ENCODE results near the gene GAS2L1.

Gene GAS2L1

DNA sequence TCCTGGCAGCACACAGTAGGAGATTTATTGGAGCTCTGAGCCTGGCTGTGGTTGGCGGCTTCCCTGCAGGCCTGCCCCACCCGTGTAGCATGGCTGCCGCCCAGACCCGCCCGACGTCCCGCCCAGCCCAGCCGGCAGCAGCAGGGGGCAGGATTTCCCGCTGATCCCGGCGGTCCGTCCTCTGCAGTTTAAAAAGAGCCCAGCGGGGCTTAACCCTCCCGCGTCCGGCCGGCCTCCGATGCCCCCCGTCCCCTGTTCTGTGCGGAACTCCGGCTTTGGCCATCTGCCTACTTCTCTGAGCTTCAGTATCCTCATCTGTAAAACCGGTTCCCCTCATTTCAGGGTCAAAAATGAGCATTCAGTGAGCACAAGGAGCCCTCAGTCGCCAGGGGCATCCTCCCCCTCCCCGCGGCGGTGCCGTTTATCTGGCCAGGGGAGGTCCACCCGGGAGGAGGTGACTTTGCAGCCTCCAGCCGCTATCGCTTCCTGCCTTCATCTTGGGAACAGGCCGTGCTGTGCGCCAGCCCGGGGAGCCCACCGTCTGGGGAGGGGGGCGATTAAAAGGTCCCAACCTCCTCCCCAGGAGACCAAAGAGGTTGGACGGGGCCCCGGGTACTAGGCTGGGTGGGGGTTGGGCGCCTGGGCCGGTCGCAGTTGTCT, at the start of gene GAS2L1:
Gene GAS2L1 (plus strand): TSS at position 476 of the 660 bp plus-strand sequence. CDS start 1,456 bp downstream, outside the sequence.
- DNase-seq (ENCODE audit: low read depth in 2 of 3, low spot score in 2 of 3) = no peak

- DNase-seq (ENCODE audit: low read depth in 2 of 3, low spot score in 2 of 3) = no peak
These were observed 48.7 kb upstream of the GAS2L1 start for GRCh38 chr22:29257751-29258181.

GRCh38 chr22:29258407-29259252, 47.8 kb upstream of the GAS2L1 start:
- DNase-seq (ENCODE audit: low read depth in 2 of 3, low spot score in 2 of 3) = no peak

- DNase-seq (ENCODE audit: low read depth in 2 of 3, low spot score in 2 of 3) = no peak
These were observed 47.1 kb upstream of the GAS2L1 start for GRCh38 chr22:29259253-29259899.

GRCh38 chr22:29260031-29260560, 46.4 kb upstream of the GAS2L1 start:
- DNase-seq (ENCODE audit: low read depth in 2 of 3, low spot score in 2 of 3) = no peak

DNA sequence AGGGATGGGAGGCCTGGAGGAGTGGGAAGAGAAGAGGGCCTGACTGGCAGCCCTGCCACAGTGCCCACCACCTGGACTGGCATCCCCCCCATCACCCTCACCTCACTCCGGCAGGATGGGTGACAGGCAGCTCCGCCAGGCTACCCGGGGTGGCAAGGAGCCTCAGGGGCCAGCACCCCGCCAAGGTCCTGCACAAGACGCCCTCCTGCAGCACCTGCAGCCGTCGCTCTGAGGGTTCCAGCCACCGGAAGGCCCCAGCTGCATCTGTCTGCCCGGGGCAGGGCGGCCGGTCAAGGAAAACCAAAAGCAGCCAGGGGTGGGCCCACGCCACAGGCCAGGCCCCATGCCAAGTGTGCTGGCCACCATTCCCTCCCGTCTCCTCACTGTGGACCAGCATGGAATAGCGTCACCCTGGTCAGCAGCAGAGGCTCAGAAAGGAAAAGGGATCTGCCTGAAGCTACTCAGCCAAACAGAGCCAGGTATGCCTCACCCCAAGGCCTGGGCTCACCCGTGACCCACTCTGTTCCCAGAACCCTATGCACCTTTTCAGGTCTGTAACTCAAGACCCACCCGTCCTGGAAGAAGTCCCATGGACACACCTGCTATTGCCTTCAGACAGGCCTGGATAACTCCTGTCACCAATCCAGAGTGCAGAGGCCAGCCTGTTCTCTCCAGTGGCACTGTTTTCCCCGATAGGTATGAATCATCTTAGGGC, 45.7 kb upstream of the GAS2L1 start:
- no peak for DNase-seq (ENCODE audit: low read depth in 2 of 3, low spot score in 2 of 3)

GRCh38 chr22:29263791-29264276, 42.6 kb upstream of the GAS2L1 start:
- DNase-seq (ENCODE audit: low read depth in 2 of 3, low spot score in 2 of 3) = no peak

GRCh38 chr22:29265305-29265704, 41.1 kb upstream of the GAS2L1 start:
- DNase-seq (ENCODE audit: low read depth in 2 of 3, low spot score in 2 of 3) = no peak

DNA sequence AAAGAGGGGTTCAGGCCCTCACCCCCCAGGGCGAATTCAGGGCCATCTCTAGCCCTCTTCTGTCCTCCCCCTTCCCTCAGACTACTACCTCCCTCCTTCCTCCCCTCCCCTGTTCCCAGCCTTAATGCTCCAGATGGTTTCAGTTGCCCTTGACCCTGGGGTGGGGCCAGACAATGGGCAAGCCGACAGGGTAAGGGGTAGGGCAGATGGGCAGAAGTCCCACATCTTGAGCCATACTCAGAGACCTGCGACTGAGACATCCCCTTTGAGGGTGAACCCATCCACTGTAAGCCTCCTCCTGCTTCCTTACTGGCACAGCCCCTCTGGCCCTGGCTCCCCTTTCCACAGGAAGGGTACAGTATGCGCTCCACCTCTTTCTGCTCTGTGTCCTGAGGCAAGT, 40.5 kb upstream of the GAS2L1 start:
- no peak for DNase-seq (ENCODE audit: low read depth in 2 of 3, low spot score in 2 of 3)

- DNase-seq (ENCODE audit: low read depth in 2 of 3, low spot score in 2 of 3) = no peak
These were observed 39.6 kb upstream of the GAS2L1 start for GRCh38 chr22:29266564-29267461.

DNA sequence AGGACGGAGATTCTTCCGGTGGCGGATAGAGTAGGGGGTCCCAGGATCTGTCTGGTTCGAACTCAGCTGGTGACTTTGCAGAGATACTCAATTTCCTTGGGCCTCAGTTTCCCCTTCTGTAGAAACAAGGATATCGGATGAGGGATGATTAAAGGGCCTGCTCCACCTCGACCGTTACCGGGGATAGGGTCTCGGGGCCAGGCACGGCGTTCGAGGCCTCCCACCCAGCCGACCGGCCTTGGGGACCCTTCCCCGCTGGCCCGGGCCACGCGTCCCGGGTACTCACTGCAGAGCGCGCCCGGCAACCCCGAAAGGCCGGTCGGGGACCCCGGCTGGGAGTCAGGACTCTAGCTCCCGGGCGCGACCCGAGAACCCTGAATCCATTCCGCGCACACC, 39.0 kb upstream of the GAS2L1 start:
- no peak for DNase-seq (ENCODE audit: low read depth in 2 of 3, low spot score in 2 of 3)

- DNase-seq (ENCODE audit: low read depth in 2 of 3, low spot score in 2 of 3) = peak; percentile 91 to 99 (median 97)
These were observed 38.5 kb upstream of the GAS2L1 start, which contains the start of the genes EWSR1 and RHBDD3 for GRCh38 chr22:29267858-29268510. Gene EWSR1, plus strand, starts transcription at chr22:29268268. Its CDS starts 69 bp downstream, at chr22:29268337. Gene RHBDD3, minus strand, starts transcription at chr22:29267981. Its CDS starts 2,355 bp downstream, at chr22:29265626.

DNA sequence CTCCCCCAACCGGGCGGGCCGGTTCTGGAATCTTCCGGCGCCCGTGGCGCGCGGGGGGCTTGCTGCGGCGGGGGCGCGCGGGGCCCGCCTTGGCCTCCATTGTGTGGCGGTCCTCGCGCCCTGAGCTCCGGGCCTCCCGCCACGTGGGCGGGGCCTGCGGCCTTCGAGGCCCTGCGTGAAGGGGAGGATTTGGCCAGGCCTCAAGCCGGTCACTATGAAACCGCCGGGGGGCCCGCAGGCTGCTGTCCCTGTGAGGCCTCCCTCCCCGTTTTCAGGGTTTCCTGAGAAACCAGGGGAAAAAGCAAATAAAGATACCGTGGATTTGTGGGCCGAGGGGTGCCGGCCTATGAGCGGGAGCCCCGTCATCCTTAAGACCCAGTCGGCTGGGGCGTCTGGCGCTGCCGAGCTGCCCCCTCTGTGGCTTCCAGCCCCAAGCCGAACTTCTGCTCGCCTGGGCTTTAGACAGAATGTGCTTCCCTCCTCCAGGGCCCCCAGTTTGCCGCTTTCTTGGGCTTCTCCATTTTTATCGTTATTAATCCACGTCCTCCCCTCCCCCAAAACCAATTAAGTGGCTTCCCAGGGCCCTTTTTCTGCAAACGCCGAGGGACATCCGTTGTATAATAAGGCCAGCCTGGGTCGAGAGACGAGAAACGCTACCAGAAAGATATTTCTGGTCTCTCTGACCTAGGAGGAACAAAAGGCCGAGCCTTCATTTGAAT, 37.8 kb upstream of the GAS2L1 start:
- peak in 2 of 3 experiments; percentile 10 to 45 for DNase-seq (ENCODE audit: low read depth in 2 of 3, low spot score in 2 of 3)

GRCh38 chr22:29269230-29269604, 37.2 kb upstream of the GAS2L1 start:
- DNase-seq (ENCODE audit: low read depth in 2 of 3, low spot score in 2 of 3) = no peak

DNA sequence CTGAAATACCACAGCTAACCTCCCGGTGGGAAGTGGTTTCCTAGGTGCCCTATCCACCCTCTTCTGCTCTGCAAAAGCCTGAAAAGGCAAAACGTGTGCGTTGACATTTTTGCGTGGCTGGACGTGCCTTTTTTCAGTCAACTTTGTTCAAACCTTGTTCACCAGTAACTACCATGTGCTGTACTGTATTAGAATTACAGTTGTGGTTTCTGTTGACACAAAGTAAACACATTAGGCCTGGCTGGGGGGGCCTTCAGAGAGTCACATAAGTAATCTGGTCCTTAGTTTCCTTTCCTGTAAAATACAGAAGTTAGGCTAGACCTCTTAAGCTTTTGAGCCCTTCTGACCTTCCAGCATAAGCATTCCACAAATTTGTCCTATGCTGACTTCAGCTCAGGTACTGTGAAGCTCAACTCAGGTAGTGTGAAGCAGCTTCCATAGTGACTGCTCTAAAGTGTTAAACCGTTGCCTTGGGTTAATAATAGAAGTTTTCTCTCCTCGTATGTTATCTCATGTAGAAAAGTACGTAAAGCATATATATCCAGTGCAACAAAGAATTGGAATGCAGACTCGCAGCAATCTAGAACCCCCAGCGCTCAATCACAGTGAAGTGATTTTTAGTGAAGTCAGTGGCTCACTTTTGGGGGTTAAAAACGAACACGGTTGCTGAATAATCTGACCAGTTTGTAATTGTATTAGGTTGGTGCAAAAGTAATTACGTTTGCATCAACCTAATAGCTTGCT, 36.5 kb upstream of the GAS2L1 start:
- no peak for DNase-seq (ENCODE audit: low read depth in 2 of 3, low spot score in 2 of 3)

GRCh38 chr22:29270475-29271271, 35.8 kb upstream of the GAS2L1 start:
- DNase-seq (ENCODE audit: low read depth in 2 of 3, low spot score in 2 of 3) = no peak

DNA sequence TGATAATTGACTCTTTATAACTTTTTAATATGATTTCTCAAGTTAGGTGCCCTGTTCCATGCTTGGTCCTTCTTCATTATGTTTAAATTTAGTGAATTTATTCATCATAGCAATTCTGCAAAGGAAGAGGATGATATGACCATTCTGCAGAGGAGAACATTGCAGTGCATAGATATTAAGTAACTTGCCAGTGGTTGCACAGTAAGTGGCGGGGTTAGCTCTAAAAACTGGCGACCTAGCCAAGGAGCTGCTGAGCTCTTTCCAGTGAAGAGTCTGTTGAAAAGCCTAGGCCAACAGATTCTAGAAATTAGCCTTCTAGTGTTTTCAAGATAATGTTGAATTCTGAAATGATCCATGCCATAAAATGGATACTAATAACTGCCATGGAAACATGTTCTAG, 33.8 kb upstream of the GAS2L1 start:
- no peak for DNase-seq (ENCODE audit: low read depth in 2 of 3, low spot score in 2 of 3)

All from activated CD8-positive, alpha-beta memory T cell treated with anti-CD3 and anti-CD28 coated beads for 48 hours (primary cell).